ENCODE data around the gene ZNF333.
"Not testable (repeated sequence)": the region's sequence is repeated elsewhere in the genome, so short reads cannot be mapped to it uniquely, and the experiment has no call there.

Gene ZNF333

GRCh38 chr19:14695471-14695870 lies 5.6 kb downstream of the ZNF333 start:
- no peak for DNase-seq (ENCODE audit: low read depth in 2 of 3, low spot score in 1 of 3)

- no peak for DNase-seq (ENCODE audit: low read depth in 2 of 3, low spot score in 1 of 3)
Measured at GRCh38 chr19:14699641-14700040, 9.8 kb downstream of the ZNF333 start.

- no peak for DNase-seq (ENCODE audit: low read depth in 2 of 3, low spot score in 1 of 3)
Measured at GRCh38 chr19:14700711-14701375, 11.0 kb downstream of the ZNF333 start.

DNA sequence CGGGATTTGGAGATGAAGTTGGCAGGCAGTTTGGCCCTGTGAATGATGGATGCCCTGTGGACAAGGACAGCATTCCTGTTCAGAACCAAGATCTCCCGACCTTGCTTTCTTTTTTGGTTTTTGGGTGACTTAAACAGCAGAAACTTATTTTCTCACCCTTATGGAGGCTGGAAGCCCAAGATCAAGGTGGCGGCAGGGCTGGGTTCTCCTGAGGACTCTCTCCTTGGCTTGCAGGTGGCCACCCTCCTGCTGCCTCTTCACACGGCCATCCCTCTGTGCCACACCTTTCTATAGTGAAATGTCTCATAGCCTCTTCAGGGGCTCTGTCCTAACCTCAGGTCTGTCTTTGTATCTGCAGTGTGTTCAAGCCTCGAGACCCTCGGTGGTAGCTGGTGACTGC lies 14.0 kb downstream of the ZNF333 start:
- no peak for DNase-seq (ENCODE audit: low read depth in 2 of 3, low spot score in 1 of 3)

DNA sequence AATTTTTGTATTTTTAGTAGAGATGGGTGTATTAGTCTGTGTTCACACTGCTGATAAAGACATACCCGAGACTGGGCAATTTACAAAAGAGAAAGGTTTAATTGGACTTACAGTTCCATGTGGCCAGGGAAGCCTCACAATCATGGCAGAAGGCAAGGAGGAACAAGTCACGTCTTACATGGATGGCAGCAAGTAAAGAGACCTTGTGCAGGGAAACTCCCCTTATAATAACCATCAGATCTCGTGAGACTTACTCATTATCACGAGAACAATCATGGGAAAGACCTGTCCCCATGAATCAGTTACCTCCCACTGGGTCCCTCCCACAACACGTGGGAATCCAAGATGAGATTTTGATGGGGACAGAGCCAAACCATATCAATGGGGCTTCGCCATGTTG lies 14.6 kb downstream of the ZNF333 start:
- no peak for DNase-seq (ENCODE audit: low read depth in 2 of 3, low spot score in 1 of 3)

DNA sequence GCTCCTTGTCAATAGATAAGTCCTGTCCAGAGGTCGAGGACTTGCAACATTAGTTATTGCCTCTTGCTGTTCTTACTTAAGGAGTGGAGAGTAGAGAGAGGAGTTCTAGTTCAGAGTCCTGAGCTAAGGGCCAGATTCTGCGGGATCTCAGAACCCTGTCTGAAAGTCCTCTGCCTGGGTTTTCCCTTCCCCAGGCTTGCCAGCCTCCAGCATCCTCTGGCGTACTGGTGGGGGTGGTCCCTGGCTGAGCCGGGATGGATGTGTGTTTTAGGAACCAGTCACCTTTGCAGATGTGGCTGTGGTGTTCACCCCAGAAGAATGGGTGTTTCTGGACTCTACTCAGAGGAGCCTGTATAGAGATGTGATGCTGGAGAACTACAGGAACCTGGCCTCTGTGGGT lies 26.0 kb downstream of the ZNF333 start:
- DNase-seq (ENCODE audit: low read depth in 2 of 3, low spot score in 1 of 3): no peak

GRCh38 chr19:14718522-14719116 lies 28.8 kb downstream of the ZNF333 start:
- no peak for DNase-seq (ENCODE audit: low read depth in 2 of 3, low spot score in 1 of 3)

DNA sequence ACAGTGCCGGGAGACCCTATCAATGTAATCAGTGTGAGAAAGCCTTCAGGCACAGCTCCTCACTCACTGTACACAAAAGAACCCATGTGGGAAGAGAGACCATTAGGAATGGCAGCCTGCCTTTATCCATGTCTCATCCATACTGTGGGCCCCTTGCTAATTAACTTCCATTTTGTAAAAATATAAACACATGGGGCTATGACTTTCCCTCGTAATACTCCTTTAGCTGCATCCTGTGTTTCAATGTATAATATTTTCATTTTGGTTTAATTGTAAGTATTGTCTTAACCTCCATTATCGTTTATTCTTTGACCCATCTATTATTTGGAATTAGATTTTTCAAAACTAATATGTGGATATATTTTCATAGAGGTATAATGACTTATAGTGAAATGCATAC lies 29.3 kb downstream of the ZNF333 start:
- DNase-seq (ENCODE audit: low read depth in 2 of 3, low spot score in 1 of 3): no peak

- no peak for DNase-seq (ENCODE audit: low read depth in 2 of 3, low spot score in 1 of 3)
Measured at GRCh38 chr19:14722127-14722526, 32.3 kb downstream of the ZNF333 start.

DNA sequence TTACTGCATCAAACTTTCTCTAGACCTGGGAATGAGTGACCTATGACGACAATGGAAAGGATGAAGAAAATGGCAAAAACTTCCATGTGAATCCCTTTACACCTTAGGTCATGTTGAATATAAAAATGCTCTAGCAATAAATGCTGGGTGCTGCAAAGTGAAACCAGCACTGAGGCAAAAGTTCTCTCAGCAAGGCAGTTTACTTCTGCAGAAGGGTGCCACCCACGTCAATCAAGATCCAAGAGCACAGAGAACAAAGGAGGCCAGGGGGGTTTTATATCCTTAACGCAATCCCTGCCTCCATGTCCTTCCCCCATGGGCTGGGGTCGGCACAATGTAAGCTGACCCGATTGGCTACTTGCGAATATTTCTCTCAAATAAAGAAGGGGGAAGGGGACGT lies 38.7 kb downstream of the ZNF333 start:
- DNase-seq (ENCODE audit: low read depth in 2 of 3, low spot score in 1 of 3): no peak

- no peak for DNase-seq (ENCODE audit: low read depth in 2 of 3, low spot score in 1 of 3)
Measured at GRCh38 chr19:14731200-14731599, 41.4 kb downstream of the ZNF333 start.

DNA sequence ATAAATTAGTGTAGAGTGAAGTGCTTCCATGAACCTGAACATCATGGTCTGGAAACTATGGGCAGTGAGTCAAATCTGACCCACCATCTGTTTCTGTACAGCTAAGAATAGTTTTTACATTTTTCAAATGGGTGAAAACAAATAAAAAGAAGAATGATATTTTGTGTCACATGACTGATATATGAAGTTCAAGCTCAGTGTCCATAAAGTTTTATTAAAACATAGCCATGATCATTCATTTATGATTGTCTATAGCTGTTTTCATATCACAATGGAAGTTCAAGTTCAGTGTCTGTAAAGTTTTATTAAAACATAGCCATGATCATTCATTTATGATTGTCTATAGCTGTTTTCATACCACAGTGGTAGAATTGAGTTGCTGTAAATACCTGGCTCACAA lies 42.7 kb downstream of the ZNF333 start:
- no peak for DNase-seq (ENCODE audit: low read depth in 2 of 3, low spot score in 1 of 3)

GRCh38 chr19:14733574-14733973 lies 43.7 kb downstream of the ZNF333 start:
- no peak for DNase-seq (ENCODE audit: low read depth in 2 of 3, low spot score in 1 of 3)

GRCh38 chr19:14735915-14736314 lies 46.1 kb downstream of the ZNF333 start:
- no peak for DNase-seq (ENCODE audit: low read depth in 2 of 3, low spot score in 1 of 3)

DNA sequence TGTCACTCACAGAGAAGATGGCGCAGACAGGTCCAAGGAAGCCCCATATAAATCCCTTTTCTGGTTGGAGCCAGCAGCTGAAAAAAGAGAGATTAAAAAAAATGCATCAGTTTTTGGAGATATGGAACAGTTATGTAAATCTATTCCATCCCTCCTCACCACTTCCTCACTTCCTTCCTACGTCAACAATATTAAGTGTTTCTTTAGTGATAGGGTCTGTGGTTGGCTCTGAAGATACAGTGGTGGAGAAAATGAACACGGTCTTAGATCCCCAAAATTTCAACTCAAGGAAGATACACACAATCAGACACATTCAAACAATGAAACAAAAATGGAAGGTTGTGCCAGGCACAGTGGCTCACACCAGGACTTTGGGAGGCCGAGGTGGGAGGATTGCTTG lies 57.0 kb downstream of the ZNF333 start:
- DNase-seq (ENCODE audit: low read depth in 2 of 3, low spot score in 1 of 3): no peak

GRCh38 chr19:14748601-14749000 lies 58.8 kb downstream of the ZNF333 start:
- no peak for DNase-seq (ENCODE audit: low read depth in 2 of 3, low spot score in 1 of 3)

DNA sequence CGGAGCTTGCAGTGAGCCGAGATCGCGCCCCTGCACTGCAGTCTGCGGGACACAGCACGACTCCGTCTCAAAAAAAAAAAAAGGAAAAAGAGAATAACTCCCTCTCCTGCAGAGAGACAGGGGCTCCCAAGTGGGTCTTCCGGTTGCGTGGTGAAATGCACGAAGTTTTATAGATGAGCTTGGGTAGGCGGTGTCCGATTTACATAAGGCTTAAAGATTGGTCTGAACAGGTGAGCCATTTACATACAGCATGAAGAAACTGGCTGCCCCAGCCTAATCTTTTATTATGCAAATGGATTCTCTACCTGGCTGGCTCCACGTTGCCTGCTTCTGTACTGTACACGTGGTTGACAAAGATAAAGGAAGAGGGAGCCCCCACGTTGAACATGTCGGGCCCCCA lies 69.0 kb downstream of the ZNF333 start:
- DNase-seq (ENCODE audit: low read depth in 2 of 3, low spot score in 1 of 3): no peak

DNA sequence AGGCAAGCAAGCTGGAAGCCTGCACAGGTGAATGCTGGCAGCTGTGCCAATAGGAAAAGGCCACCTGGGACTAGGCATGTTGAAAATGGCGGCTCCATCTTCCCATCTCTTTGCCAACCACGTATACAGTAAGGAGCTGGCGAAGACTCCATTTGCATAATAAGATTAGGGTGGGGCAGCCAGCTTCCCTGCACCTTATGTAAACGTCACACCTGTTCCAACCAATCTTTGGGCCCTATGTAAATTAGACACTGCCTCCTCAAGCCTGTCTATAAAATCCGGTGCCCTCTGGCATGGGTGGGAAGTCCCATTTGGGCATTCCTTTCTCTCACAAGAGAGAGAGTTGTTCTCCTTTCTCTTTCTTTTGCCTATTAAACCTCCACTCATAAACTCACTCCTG lies 71.8 kb downstream of the ZNF333 start:
- no peak for DNase-seq (ENCODE audit: low read depth in 2 of 3, low spot score in 1 of 3)

GRCh38 chr19:14762111-14762510 lies 72.3 kb downstream of the ZNF333 start:
- no peak for DNase-seq (ENCODE audit: low read depth in 2 of 3, low spot score in 1 of 3)

- DNase-seq (ENCODE audit: low read depth in 2 of 3, low spot score in 1 of 3): no peak
Measured at GRCh38 chr19:14763497-14764145, 73.8 kb downstream of the ZNF333 start.

- no peak for DNase-seq (ENCODE audit: low read depth in 2 of 3, low spot score in 1 of 3)
Measured at GRCh38 chr19:14764401-14764800, 74.6 kb downstream of the ZNF333 start.

DNA sequence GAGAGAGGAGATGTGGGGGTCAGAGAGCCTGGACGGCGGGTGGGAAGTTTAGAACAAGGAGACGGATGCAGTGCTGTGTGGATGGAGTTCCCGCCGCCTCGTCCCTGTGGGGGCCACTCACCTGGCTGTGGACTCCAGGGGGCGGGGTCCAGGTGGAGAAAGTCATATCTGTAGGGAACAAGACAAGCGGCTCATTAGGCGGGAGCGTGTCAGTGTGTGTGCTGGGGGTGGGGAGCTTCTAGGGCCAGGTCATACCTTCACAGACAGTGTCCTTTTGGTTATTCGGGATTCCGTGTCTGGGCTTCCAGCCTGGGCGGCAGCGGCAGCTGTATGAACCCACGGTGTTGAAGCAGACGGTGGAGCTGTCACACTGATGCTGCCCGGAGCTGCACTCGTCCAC lies 75.6 kb downstream of the ZNF333 start:
- not testable (repeated sequence) for DNase-seq (ENCODE audit: low read depth in 2 of 3, low spot score in 1 of 3)

- not testable (repeated sequence) for DNase-seq (ENCODE audit: low read depth in 2 of 3, low spot score in 1 of 3)
Measured at GRCh38 chr19:14765841-14766240, 76.0 kb downstream of the ZNF333 start.
